Glomerular endothelial cell (primary cell): ENCODE measurements around the gene SZT2. TPM values are rescaled to one million over a fixed set of nuclear protein-coding genes. Genes with fewer than 3 reads are reported as not detected.
"Not testable (repeated sequence)": the region's sequence is repeated elsewhere in the genome, so short reads cannot be mapped to it uniquely, and the experiment has no call there.

Experiments used
- DNase-seq: peaks from one replicate; pipeline ENCODE4 v3.0.0-alpha.2; 2011; ENCODE audit warnings: low read depth, low spot score; ENCODE audit errors: extremely low read depth
- total RNA-seq: library from RNA; depleted of rRNA; stranded (reverse); fragments of >200 nt; gene quantifications from 2 replicates; pipeline ENCODE4 v1.2.3, GENCODE V29; 2015

Gene SZT2
- total RNA-seq, 1 donor from 2014 or later = 21.8 TPM

DNA sequence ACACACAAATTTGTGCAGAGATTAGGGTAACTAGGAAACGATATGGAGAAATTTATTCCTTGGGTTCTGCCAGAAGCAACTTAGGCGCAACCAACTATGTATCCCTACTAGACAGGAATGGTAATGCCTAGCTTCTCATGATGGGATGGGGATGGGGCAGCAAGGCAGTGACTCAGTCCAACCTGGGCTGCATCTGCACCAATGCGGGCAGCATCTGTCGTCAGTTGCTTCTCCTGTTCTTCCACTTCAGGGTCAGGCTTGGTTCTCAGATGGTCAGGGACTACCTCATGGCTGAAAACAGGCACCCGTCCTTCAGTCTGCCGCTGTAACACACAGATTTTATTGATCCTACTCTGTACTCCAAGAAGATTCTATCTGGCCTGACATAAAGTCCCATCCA lies 3.0 kb upstream of the SZT2 start:
- no peak for DNase-seq

DNA sequence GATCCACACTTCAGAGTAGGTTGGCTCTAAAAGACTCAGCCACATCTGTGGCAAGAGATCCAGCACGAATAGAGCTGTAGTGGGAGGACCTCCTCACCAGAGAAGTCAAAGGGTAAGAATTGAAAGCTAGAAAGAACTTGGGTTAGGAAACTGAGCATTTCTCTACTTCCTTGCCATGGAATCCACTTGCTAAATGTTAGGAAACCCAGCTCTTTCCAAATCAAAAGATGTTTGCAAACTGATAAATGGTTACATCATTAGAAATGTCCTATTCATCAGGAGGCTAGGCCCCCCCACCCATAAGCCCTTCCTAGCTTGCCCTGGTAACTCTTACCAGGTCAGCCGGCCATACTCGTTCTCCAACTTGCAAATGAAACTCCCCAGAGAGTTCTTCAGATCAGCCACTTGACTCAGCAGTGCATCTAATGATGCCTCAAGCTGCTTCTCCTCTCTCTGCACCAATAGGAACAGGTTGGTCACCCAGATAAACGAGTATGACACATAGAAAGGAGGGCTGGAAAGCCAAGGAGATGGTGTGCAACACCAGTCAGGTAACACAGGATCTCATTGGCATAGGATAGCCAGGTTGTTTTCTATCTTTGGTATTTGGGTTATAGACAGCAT lies 1.6 kb upstream of the SZT2 start:
- no peak for DNase-seq

DNA sequence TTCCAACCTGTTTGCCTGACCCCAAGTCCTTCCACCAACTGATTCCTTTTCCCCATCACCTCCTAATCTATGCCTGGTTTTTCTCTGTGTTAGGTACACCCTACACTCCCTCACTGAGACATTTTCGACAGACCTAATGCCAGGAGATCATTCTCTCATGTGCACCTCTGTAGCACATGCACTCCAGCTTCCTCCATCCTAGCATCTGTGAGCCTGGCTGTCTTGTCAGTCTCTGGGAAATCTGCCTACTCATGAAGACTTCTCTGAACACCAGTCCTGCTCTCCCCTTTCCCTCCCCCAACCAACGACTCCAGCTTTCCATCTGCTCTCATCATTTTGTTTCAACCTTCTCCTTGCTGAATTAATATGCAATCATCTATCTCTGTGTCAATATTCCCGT lies 1.1 kb upstream of the SZT2 start:
- DNase-seq = no peak

DNA sequence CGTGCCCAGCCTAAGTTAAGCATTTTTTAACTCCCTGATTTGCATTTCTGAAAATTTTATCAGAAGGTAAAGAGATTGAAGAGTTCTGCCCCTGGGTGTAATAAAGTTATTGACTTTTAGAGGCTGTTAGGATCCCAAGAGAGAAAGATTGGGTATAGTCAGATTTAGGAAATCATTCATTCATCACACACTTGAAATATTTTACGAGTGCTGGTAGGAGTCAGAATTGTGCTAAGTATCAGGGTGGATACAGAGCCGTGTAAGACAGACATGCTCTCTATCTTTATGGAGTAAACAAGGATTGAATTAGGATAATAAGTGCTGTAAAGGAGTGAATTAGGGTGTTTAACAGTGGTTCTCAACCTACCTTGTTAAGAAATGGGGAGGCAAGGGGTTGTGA lies 3.0 kb downstream of the SZT2 start:
- DNase-seq = no peak

DNA sequence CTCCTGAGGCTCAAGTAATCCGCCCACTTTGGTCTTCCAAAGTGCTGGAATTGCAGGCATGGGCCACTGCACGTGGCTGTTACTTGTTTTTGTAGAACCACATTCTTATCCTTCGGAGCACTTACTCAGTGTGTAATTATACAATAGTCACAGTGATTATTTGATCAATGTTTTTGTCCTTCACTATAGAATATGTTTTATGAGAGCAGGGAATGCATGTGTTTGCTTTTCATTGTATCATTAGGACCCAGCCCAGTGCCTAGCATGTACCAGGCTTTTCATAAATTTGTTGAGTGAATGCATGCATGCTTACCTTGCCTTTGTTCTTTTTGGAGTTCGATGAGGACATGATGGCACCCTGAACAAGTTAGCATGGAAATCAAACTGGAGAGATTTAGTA lies 5.8 kb downstream of the SZT2 start:
- no peak for DNase-seq

DNA sequence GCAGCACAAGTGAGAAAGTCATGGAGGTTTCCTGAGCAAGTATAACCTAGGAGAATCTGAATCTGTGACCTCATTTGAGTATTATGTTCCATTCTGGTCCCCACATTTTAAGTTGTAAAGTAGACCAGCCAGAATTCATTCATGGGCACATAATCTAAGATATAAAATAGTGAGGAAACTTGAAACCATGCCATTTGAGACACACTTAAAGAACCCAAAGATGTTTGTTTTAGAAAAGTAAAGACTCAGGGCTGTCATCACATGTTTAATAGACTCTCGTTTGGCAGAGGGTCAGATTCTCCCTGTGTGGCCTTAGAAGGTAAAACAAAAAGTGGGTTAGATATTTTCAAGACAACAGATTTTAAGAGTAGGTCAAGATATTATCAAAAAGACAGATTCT lies 6.4 kb downstream of the SZT2 start:
- no peak for DNase-seq

DNA sequence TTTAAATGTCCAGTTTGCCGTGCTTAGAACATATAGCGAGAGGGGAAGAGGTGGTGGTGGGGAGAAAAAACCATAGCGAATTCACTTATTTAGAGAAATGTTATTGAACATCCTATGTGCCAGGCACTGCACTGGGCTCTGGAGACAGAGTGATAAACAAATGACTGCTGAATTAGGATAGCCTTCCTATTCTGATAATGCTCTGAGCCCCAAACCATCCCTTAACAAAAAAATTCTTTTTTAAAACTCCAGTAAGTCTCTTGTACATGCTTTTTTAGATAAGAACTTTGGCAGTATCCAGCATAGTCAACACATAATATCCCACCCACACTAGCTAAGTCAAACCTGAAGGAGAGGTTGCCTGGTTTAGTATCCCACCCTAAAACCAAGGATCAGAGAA lies 8.5 kb downstream of the SZT2 start:
- no peak for DNase-seq

DNA sequence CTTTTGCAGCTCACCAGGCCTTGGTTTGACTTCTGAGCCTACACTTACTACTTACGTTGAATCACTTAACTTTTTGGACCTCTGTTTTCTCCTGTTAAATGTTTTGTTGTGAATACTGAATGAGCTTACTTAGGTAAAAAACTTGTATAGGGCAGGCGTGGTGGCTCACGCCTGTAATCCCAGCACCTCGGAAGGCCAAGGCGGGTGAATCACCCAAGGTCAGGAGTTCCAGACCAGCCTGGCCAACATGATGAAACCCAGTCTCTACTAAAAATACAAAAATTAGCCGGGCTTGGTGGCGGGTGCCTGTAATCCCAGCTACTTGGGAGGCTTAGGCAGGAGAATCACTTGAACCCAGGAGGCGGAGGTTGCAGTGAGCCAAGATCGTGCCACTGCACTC lies 10.7 kb downstream of the SZT2 start:
- not testable (repeated sequence) for DNase-seq

DNA sequence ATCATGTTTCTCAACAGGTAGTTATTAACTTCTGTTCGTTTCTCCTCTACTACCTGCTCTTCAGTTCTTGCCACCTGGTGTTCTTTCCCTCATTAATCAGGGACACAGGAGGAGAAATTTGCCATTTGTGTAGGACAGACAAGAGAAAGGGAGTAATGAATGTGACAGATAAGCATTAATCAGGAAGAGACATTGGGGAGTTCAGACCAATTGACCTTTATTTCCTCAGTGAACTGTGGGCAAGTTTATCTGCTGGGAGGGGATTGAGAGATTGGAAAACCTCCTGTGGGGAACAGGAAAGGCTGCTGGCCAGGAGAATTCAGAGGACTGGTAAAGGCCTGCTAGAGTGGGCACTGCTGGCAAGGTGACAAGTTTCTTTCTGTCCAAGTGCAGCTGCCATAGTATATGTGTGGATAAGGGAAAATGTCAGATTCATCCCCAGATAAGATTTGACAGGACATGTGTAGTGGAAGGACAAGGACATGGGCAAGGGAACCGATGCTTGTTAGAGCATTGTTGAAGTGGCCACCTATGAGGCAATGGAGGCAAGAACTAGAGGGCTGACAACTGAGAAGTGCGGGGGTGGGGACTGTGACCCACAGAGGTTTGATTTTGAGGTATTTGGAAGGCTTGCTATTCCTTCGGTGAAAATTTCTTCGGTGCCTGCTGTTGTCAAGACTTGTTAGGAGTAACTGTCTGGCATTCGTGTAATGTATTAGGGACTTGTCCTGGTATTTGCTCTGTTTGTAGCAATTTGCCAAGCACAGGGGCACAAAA lies 12.6 kb downstream of the SZT2 start:
- no peak for DNase-seq

DNA sequence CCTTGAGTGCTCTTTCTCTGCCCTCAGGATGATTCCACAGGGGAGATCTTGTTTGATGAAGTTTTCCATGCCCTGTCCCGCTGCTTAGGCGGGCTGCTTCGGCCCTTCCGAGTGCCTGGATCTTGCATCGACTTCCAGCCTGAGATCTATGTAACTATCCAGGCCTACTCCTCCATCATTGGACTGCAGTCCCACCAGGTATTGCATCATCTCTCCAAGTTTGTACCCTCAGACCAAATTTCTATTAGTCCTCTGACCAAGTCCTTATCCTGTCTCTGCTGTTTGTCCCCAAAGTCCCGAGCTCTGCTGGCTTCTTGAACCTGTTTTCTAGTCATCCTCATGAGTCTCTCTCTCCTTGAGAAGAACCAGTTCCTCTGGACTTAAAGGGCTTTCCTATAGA lies 14.7 kb downstream of the SZT2 start:
- DNase-seq = no peak

DNA sequence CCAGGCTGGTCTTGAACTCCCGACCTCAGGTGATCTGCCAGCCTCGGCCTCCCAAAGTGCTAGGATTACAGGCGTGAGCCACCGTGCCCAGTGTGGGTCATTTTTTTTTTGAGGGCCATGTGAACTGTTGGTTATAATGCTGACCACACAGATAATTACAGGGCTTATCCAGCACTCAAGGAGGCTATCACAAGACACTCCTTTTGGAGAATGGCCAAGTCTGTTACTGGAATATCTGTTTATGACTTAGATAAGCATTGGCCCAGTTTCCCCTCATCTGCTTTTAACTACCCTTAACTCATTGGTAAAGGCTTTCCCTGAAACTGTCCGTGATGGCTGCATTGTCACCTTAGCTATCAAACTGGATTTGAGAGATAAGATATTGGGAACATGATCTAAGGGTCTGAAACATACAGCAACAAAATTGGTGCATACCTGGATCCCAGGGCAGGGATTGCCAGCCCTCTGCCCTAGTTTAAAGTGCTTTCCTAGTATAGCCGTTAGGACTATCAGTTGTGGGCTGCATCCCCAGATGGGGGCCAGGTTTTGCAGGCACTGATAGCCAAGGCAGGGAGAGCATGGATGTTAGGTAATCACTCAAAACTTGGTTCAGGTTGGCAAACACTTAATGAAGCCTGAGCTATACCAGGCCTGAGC lies 15.6 kb downstream of the SZT2 start:
- no peak for DNase-seq

DNA sequence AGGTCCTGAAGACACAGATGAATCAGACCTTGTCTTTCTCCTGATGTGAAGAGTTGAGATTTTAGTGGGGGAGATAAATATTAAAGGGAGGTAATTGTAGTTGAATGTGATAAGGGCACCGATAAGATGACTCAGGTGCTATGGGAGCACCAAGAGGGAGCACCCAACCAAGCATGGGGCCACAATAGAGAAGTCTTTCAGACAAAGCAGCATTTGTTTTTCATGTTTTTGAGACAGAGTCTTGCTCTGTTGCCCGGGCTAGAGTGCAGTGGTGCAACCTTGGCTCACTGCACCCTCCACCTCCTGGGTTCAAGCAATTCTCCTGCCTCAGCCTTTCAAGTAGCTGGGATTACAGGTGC lies 16.2 kb downstream of the SZT2 start:
- DNase-seq = no peak

DNA sequence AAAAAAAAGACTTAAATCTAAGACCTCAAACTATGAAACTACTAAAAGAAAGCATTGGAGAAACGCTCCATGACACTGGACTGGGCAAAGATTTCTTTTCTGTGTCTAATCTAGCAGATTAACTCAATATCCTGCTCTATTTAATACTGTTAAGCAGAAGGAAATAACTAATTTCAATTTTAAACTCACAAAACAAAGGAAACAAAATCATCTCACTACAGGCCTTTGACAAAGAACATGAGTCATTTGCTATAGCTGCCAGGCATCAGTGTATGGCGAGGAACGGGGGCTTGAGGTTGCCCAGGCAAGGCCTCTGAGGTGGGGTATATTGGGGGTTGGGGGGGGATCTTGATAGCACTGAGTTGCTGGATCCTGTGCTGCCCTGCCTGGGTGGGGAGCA lies 20.9 kb downstream of the SZT2 start:
- DNase-seq = no peak

DNA sequence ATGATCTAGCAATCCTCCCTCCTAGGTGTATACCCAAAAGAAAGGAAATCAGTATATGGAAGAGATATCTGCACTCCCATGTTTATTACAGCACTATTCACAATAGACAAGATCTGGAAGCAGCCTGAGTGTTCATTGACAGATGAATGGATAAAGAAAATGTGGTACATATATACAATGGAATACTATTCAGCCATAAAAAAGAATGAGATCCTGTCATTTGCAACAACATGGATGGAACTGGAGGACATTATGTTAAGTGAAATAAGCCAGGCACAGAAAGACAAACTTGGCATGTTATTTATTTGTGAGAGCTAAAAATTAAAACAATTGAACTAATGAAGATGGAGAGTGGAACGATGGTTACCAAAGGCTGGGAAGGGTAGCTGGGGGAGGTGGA lies 23.7 kb downstream of the SZT2 start:
- not testable (repeated sequence) for DNase-seq

DNA sequence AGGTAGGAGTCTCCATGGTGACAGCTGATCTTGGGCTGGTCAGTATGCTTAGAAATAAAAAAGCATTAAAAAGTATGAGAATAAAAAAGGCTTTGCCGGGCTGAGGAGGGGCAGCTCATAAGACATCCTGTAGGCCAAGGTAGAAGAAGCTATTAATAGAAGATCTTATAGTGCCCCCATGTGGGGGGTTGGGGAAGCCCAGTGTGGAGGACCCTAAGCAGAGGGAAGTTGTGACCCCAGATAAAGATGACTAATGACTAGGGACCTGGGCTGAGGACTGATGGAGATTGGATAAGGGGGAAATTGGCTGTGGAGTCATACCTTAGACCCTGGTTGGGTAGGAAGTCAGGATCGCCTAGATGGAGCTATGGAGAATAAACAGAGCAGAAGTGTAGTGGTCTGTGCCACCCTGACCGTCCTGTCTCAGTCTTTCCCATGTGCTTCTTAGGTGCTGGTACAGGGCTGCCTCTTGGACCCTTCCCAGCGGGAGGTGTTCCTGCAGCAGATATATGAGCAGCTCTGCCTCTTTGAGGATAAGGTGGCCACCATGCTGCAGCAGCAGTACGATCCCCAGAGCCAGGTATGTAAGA lies 25.0 kb downstream of the SZT2 start:
- peak; percentile 47 for DNase-seq

DNA sequence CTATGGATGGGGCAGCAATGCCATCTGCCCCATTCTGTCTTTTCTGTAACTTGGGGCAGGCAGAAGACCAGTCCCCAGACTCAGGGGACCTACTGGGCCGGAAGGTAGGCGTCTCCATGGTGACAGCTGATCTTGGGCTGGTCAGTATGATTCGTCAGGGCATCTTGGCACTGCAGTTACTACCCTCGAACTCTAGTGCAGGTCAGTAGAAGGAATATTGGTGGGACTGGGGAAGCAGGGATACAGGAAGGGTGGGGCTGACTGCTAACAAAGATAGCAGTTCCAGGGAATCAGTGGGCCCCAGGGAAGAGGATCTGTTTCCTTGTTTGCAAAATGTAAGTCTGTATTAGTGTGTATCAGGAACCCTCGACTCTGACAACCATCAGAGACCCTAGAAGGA lies 26.2 kb downstream of the SZT2 start:
- DNase-seq = no peak

DNA sequence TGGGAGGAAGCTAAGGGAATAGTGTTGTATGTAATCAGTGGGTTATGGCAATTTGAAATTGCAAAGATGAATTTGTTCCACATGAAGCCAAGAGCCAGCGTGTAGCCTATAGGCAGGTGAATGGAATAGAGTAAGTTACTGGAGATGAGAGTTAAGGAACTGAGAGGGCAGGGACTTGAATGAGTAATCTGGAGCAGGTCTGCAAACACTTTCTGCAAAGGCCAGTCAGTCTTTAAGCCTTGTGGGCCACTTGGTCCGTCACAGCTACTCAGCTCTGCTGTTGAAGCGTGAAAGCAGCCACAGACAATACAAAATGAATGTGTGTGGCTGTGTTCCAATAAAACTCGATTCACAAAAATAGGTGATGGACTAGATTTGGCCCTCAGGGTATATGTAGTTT lies 29.2 kb downstream of the SZT2 start:
- DNase-seq = no peak

DNA sequence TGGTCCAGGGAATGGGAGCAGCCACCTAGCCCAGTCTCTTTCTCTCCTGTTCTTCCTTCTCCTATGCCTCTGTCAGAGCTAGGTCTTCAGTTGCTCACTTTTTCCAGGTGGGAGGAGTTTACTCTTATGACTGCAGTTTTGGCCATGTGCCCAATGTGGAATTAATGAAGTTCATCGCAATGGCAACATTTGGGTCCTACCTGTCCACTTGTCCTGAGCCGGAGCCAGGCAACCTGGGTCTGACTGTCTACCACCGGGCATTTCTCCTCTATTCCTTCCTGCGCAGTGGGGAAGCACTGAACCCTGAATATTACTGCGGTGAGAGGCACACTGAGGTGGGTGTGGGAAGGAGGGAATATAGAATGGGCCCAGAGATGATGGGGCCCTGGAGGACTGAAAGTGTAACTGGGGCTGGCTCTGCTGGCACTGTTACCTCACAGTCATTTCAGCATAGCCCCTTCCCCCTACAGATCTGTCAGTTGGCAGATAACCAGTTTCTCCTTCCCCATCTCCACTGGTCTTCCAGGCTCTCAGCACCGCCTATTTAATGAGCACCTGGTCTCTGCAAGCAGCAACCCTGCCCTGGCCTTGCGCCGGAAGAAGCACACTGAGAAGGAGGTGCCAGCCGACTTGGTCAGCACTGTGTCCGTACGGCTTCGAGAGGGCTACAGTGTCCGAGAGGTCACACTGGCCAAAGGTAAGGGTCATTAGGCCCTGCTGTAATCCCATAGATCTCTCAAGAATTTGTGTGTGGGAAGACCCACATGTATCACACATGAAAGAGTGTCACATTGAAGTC lies 30.1 kb downstream of the SZT2 start:
- DNase-seq = no peak

DNA sequence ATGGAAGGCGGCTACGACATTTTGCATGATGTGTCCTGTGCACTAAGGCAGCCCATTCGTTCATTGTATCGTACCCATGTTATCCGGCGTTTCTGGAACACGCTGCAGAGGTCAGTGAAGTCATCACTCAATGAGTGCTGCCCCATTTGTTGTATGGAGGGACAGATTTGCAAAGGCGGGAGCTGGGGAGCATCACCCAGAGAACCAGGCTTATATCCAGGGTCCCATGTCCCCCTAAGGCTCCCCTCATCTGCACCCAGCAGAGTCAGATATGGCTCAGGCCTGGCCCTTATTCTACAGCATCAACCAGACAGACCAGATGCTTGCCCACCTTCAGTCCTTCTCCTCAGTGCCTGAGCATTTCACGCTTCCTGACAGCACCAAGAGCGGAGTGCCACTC lies 31.2 kb downstream of the SZT2 start:
- DNase-seq = no peak

DNA sequence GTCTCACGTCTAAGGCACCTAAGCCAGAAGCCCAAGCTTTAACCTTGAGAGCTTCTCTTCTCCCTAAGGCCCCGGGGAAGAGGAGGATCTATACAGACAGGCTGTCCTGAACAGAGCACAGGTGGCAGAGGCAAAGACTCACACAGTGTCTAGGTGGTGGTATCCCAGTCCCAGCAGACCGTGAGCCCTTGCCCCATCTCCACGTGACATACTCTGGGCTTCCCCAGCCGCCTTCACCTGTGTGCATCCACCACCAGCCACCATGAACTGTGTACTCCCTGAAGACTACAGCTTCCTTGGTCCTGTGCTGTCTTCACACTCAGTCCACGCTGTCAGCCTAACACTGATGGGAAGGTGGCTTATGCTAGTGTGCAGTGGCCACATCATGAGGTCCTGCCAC lies 31.7 kb downstream of the SZT2 start:
- DNase-seq = no peak
